AG04449 (cell line): ENCODE results near the gene UBB.

ENCODE experiments used
- CTCF ChIA-PET: fragments of 350-600 bp; formaldehyde crosslinking; extraction: SDS; loops from one replicate; lab custom pipeline; 2021; ENCODE audit warnings: antibody characterized with exemption; lab: Yijun Ruan, JAX
- POLR2A ChIA-PET: fragments of 400-600, 350-600 bp; formaldehyde crosslinking; extraction: SDS; loops from one replicate; lab custom pipeline; 2020; ENCODE audit warnings: antibody characterized with exemption, inconsistent platforms; lab: Yijun Ruan, JAX
- DNase-seq: peaks from one replicate; pipeline ENCODE4 v3.0.0-alpha.2; 2010; ENCODE audit warnings: low read depth, low spot score
- H3K4me3 ChIP-seq: 2 replicates; pipeline ENCODE4 v1.5.1; 2011; ENCODE audit warnings: low read depth, mild to moderate bottlenecking, control low read depth, low read length
- CTCF ChIP-seq: IDR thresholded peaks from one replicate; pipeline ENCODE4 v1.5.1; 2011; ENCODE audit warnings: mild to moderate bottlenecking, moderate library complexity, low read length, control low read depth, inconsistent platforms; ENCODE audit not compliant: insufficient read depth; ENCODE audit errors: missing control alignments

UBB gene

GRCh38 chr17:16432017-16432416, 51.1 kb downstream of the UBB start:
- DNase-seq: no peak
- POLR2A ChIA-PET: interaction anchor here (1.4 kb wide), 1 partner anchor 51 kb away, joined by 4 read pairs; the partner anchor contains the start of gene UBB
- no peak for TF ChIP-seq CTCF
- CTCF ChIA-PET: no interaction called here
- no peak overlapping the region for H3K4me3 ChIP-seq
